A673 (cell line): ENCODE measurements around the gene UBE2J1. TPM values are rescaled to one million over a fixed set of nuclear protein-coding genes. Genes with fewer than 3 reads are reported as not detected.
"Not testable (repeated sequence)": the region's sequence is repeated elsewhere in the genome, so short reads cannot be mapped to it uniquely, and the experiment has no call there.

ENCODE experiments used
- BruUV-seq: library from RNA; stranded (reverse); fragments of 400-500 nt; replicated peaks from 2 replicates; lab custom pipeline; 2021; lab: Mats Ljungman, UMichigan
- CTCF ChIA-PET: fragments of 300-600 bp; sonication (Branson Sonifier 250); formaldehyde crosslinking; loops from one replicate; lab custom pipeline; 2022; ENCODE audit warnings: antibody characterized with exemption; lab: Charles Lee
- POLR2A ChIA-PET: fragments of 300-600 bp; sonication (Branson Sonifier 250); formaldehyde crosslinking; loops from one replicate; lab custom pipeline; 2022; ENCODE audit warnings: antibody characterized with exemption; ENCODE audit not compliant: low non-redundant PET; lab: Charles Lee
- DNase-seq: peaks from one replicate; pipeline ENCODE4 v3.0.0-alpha.2; 2015; ENCODE audit warnings: low spot score
- H3K27ac ChIP-seq: fragments of 200-600 bp; sonication (generic); 2 replicates; pipeline ENCODE4 v1.5.1; 2016; ENCODE audit warnings: mixed run types, low read depth, mild to moderate bottlenecking, mixed read lengths, antibody characterized with exemption, low read length; ENCODE audit not compliant: poor library complexity, severe bottlenecking
- H3K27me3 ChIP-seq: fragments of 200-600 bp; sonication (generic); replicated peaks from 2 replicates; pipeline ENCODE4 v1.6.1; 2017; ENCODE audit warnings: mixed run types, low read depth, mild to moderate bottlenecking, mixed read lengths, antibody characterized with exemption, low read length; ENCODE audit not compliant: insufficient read depth, poor library complexity
- H3K36me3 ChIP-seq: fragments of 200-600 bp; sonication (generic); 2 replicates; pipeline ENCODE4 v1.6.1; 2016; ENCODE audit warnings: mixed run types, mild to moderate bottlenecking, mixed read lengths, antibody characterized with exemption, low read length; ENCODE audit not compliant: insufficient read depth, poor library complexity, severe bottlenecking
- H3K4me1 ChIP-seq: fragments of 200-600 bp; sonication (generic); 2 replicates; pipeline ENCODE4 v1.6.1; 2017; ENCODE audit warnings: mixed run types, mild to moderate bottlenecking, mixed read lengths, antibody characterized with exemption, low read length; ENCODE audit not compliant: insufficient read depth, poor library complexity, severe bottlenecking
- H3K4me3 ChIP-seq: fragments of 200-600 bp; sonication (generic); 2 replicates; pipeline ENCODE4 v1.5.1; 2016; ENCODE audit warnings: low read depth, mixed run types, mild to moderate bottlenecking, mixed read lengths, low read length; ENCODE audit not compliant: poor library complexity, severe bottlenecking
- H3K9me3 ChIP-seq: fragments of 200-600 bp; sonication (generic); 2 replicates; pipeline ENCODE4 v1.6.1; 2016; ENCODE audit warnings: mixed run types, low read depth, mild to moderate bottlenecking, mixed read lengths, antibody characterized with exemption, low read length; ENCODE audit not compliant: poor library complexity, severe bottlenecking
- EZH2 ChIP-seq: fragments of 200-600 bp; sonication (generic); IDR thresholded peaks from 2 replicates; pipeline ENCODE4 v1.6.1; 2017; ENCODE audit warnings: borderline replicate concordance, low read depth, mild to moderate bottlenecking, mixed read lengths, antibody characterized with exemption, low read length; ENCODE audit not compliant: poor library complexity, severe bottlenecking
- intact Hi-C: fragments of 100-400 bp; cut with micrococcal nuclease; formaldehyde crosslinking; loops from one replicate; pipeline ENCODE4 v1.10.0; 2022; ENCODE audit not compliant: unreplicated experiment
- total RNA-seq: library from RNA; stranded (reverse); gene quantifications from 2 replicates; pipeline ENCODE4 v1.2.3, GENCODE V29; 2021
- TF ChIP-seq, protein P1 (sequence below): fragments of 300-800, 200-600 bp; sonication (generic); conservative IDR thresholded peaks from 2 replicates; pipeline ENCODE4 v1.5.1; 2017; ENCODE audit warnings: low read depth, mild to moderate bottlenecking, antibody characterized with exemption, low read length, moderate library complexity, mixed read lengths

The UBE2J1 gene
- total RNA-seq, 1 experiment from 2014 or later = 36.1 TPM

DNA sequence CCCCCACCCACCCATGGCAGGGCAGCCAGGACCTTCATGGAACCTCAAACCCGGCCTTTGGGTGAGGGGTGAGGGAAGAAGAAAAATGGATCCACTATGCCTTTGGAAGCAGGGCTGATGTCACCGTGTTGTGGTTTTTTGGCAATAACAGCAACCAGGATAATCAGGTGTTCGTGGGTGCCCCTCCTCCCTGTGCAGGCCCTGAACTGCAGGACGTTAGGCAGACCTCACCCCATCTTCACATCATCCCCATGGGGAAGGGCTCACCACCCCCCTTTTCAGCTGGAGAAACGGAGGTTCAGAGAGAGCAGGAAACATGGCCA lies 41.0 kb downstream of the UBE2J1 start:
- ChIA-PET POLR2A (no interaction called here), CTCF (interaction anchor here (1.2 kb wide), 1 partner anchor 60 kb away, joined by 5 read pairs; no protein-coding TSS in a partner anchor)
- BruUV-seq = no TSS peak
- Histone ChIP-seq H3K36me3 (no peaks in the 10 kb centered on the region), H3K27me3 (no peaks in the 10 kb centered on the region), H3K27ac (no peak overlapping the region), H3K4me3 (no peak overlapping the region), H3K4me1 (peaks cover 22% of the 10 kb centered on the region), H3K9me3 (no peaks in the 10 kb centered on the region)
- intact Hi-C loops = no loop called here
- TF ChIP-seq, protein P1, sequence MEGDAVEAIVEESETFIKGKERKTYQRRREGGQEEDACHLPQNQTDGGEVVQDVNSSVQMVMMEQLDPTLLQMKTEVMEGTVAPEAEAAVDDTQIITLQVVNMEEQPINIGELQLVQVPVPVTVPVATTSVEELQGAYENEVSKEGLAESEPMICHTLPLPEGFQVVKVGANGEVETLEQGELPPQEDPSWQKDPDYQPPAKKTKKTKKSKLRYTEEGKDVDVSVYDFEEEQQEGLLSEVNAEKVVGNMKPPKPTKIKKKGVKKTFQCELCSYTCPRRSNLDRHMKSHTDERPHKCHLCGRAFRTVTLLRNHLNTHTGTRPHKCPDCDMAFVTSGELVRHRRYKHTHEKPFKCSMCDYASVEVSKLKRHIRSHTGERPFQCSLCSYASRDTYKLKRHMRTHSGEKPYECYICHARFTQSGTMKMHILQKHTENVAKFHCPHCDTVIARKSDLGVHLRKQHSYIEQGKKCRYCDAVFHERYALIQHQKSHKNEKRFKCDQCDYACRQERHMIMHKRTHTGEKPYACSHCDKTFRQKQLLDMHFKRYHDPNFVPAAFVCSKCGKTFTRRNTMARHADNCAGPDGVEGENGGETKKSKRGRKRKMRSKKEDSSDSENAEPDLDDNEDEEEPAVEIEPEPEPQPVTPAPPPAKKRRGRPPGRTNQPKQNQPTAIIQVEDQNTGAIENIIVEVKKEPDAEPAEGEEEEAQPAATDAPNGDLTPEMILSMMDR = no peak
- no peak for TF ChIP-seq EZH2
- DNase-seq = no peak

- BruUV-seq = no TSS peak
- intact Hi-C loops = no loop called here
- Histone ChIP-seq H3K9me3 (no peaks in the 10 kb centered on the region), H3K4me1 (peaks cover 17% of the 10 kb centered on the region), H3K27ac (no peak overlapping the region), H3K4me3 (no peak overlapping the region), H3K36me3 (no peaks in the 10 kb centered on the region), H3K27me3 (no peaks in the 10 kb centered on the region)
- ChIA-PET POLR2A (no interaction called here), CTCF (no interaction called here)
- DNase-seq = no peak
- TF ChIP-seq EZH2 = no peak
- TF ChIP-seq, protein P1 = no peak
These were observed 41.6 kb downstream of the UBE2J1 start for GRCh38 chr6:89310929-89311328.

DNA sequence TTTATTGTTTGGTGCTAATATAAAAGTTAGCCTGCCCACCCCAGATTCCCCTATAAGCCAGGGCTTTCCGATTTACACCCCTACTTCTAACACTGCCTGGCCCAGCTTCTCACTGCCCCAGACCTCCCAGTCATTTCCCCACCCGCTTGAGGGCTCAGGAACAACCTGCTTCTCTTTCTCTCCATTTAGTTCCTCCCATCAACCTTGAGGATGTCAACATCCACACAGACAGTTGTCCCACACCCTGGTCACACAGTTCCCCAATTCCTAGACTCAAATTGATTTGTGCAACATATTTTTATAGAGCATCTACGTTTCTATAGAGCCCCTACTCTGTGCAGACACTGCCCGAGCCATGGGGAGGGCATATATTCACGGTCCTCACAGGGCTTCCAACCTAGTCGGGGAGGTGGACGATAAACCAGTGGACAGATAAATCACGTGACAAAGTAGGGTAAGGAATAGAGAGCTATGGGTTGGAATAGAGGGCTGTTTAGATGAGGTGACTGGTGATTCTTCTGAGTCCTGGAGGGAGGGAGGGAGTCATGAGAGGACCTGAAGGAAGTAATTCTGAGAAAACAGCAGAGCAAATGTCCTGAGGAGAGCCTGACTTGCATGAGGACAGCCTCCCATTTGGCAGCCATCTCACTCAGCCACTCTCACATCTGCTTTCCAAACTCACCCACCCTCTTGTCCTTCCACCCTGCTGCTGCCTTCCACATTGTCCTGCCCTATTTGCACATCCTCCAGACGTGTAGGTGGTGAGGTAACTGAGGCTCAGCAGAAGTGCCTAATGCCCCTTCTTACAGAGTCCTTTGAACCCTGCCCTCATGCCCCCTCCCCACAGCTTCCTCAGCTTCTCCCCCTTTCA lies 43.8 kb downstream of the UBE2J1 start:
- Histone ChIP-seq H3K27me3 (no peaks in the 10 kb centered on the region), H3K27ac (no peak overlapping the region), H3K4me3 (no peak overlapping the region), H3K36me3 (no peaks in the 10 kb centered on the region), H3K9me3 (no peaks in the 10 kb centered on the region), H3K4me1 (peaks cover 17% of the 10 kb centered on the region)
- no TSS peak for BruUV-seq
- POLR2A ChIA-PET = no interaction called here
- CTCF ChIA-PET = no interaction called here
- intact Hi-C loops = no loop called here
- TF ChIP-seq, protein P1 = no peak
- no peak for TF ChIP-seq EZH2
- no peak for DNase-seq

- CTCF ChIA-PET = not testable (repeated sequence)
These were observed 48.0 kb downstream of the UBE2J1 start for GRCh38 chr6:89304517-89304916.

More at GRCh38 chr6:89304517-89304916, 48.0 kb downstream of the UBE2J1 start:
- H3K9me3 ChIP-seq, H3K4me3 ChIP-seq, BruUV-seq, H3K36me3 ChIP-seq, H3K27me3 ChIP-seq, H3K27ac ChIP-seq, H3K4me1 ChIP-seq, POLR2A ChIA-PET, DNase-seq, intact Hi-C loops: not testable (repeated sequence)
